ENCODE data around the gene ELAVL3.

ELAVL3 gene

GRCh38 chr19:11465600-11465999 lies 15.2 kb downstream of the ELAVL3 start:
- no peak overlapping the region for H3K27ac ChIP-seq

DNA sequence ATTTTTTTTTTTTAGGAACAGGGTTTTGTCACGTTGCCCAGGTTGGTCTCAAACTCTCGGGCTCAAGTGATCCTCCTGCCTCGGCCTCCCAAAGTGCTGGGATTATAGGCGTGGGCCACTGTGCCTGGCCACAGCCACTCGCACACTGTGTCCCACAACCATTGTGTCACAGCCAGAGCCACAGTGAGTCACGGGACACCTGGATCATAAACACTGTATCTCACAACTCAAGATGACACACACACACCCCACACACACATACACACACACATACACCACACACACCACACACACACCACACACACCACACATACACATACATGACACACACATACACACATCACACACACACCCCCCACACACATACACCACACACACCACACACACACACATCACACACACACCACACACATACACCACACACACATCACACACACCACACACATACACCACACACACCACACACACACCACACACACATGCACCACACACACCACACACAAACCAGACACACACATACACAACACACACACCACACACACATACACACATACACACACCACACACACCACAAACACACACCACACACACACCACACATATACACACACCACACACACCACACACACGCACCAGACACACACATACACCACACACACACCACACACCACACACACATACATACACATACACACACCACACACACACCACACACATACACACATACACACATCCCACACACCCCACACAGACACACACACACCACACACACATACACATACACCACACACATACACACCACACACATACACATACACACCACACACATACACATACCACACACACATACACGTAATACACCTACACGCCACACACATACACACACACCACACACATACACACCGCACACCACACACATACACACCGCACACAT lies 16.2 kb downstream of the ELAVL3 start:
- Histone ChIP-seq H3K9ac (no peak overlapping the region), H3K79me2 (no peaks in the 10 kb centered on the region), H2AFZ (no peak overlapping the region), H3K4me3 (ENCODE audit: low read depth, low read length) (no peak overlapping the region), H3K27ac (no peak overlapping the region), H3K27me3 (ENCODE audit: control insufficient read depth, insufficient read depth, low read length) (no peaks in the 10 kb centered on the region), H3K36me3 (ENCODE audit: control insufficient read depth, insufficient read depth, low read length) (no peaks in the 10 kb centered on the region), H3K4me2 (ENCODE audit: low read length) (no peak overlapping the region), H3K4me1 (no peaks in the 10 kb centered on the region), H3K9me3 (ENCODE audit: control insufficient read depth, low read length) (no peaks in the 10 kb centered on the region)
- TF ChIP-seq, protein P1, sequence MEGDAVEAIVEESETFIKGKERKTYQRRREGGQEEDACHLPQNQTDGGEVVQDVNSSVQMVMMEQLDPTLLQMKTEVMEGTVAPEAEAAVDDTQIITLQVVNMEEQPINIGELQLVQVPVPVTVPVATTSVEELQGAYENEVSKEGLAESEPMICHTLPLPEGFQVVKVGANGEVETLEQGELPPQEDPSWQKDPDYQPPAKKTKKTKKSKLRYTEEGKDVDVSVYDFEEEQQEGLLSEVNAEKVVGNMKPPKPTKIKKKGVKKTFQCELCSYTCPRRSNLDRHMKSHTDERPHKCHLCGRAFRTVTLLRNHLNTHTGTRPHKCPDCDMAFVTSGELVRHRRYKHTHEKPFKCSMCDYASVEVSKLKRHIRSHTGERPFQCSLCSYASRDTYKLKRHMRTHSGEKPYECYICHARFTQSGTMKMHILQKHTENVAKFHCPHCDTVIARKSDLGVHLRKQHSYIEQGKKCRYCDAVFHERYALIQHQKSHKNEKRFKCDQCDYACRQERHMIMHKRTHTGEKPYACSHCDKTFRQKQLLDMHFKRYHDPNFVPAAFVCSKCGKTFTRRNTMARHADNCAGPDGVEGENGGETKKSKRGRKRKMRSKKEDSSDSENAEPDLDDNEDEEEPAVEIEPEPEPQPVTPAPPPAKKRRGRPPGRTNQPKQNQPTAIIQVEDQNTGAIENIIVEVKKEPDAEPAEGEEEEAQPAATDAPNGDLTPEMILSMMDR (IDR thresholded peaks at IDR 0.05) = no peak

More at GRCh38 chr19:11465600-11465999, 15.2 kb downstream of the ELAVL3 start:
- H3K4me3 ChIP-seq (ENCODE audit: low read depth, low read length) = no peak overlapping the region
- H2AFZ ChIP-seq = no peak overlapping the region
- H3K4me2 ChIP-seq (ENCODE audit: low read length) = no peak overlapping the region
- H3K27me3 ChIP-seq (ENCODE audit: control insufficient read depth, insufficient read depth, low read length) = no peaks in the 10 kb centered on the region
- no peaks in the 10 kb centered on the region for H3K36me3 ChIP-seq (ENCODE audit: control insufficient read depth, insufficient read depth, low read length)
- no peaks in the 10 kb centered on the region for H3K4me1 ChIP-seq
- no peak overlapping the region for H3K9ac ChIP-seq
- no peaks in the 10 kb centered on the region for H3K9me3 ChIP-seq (ENCODE audit: control insufficient read depth, low read length)
- no peaks in the 10 kb centered on the region for H3K79me2 ChIP-seq
- TF ChIP-seq, protein P1 (IDR thresholded peaks at IDR 0.05) = no peak

- no peak overlapping the region for H3K27ac ChIP-seq
- H3K27me3 ChIP-seq (ENCODE audit: control insufficient read depth, insufficient read depth, low read length) = no peaks in the 10 kb centered on the region
- no peak overlapping the region for H3K9ac ChIP-seq
- no peak overlapping the region for H3K4me3 ChIP-seq (ENCODE audit: low read depth, low read length)
- H2AFZ ChIP-seq = no peak overlapping the region
- H3K9me3 ChIP-seq (ENCODE audit: control insufficient read depth, low read length) = no peaks in the 10 kb centered on the region
- H3K4me2 ChIP-seq (ENCODE audit: low read length) = no peak overlapping the region
- TF ChIP-seq, protein P1 (IDR thresholded peaks at IDR 0.05) = no peak
- no peaks in the 10 kb centered on the region for H3K4me1 ChIP-seq
- no peaks in the 10 kb centered on the region for H3K79me2 ChIP-seq
- no peaks in the 10 kb centered on the region for H3K36me3 ChIP-seq (ENCODE audit: control insufficient read depth, insufficient read depth, low read length)
These were observed 17.5 kb downstream of the ELAVL3 start for GRCh38 chr19:11463391-11463790.

- Histone ChIP-seq H3K9me3 (ENCODE audit: control insufficient read depth, low read length) (no peaks in the 10 kb centered on the region), H3K27ac (no peak overlapping the region), H2AFZ (no peak overlapping the region), H3K4me2 (ENCODE audit: low read length) (no peak overlapping the region), H3K27me3 (ENCODE audit: control insufficient read depth, insufficient read depth, low read length) (no peaks in the 10 kb centered on the region), H3K4me3 (ENCODE audit: low read depth, low read length) (no peak overlapping the region), H3K4me1 (no peaks in the 10 kb centered on the region), H3K9ac (no peak overlapping the region), H3K79me2 (no peaks in the 10 kb centered on the region), H3K36me3 (ENCODE audit: control insufficient read depth, insufficient read depth, low read length) (no peaks in the 10 kb centered on the region)
- TF ChIP-seq, protein P1 (IDR thresholded peaks at IDR 0.05) = no peak
These were observed 19.4 kb downstream of the ELAVL3 start for GRCh38 chr19:11461453-11461852.

Measured in parathyroid adenoma (tissue), 2 donors.